Neuronal stem cell (in vitro differentiated cells): ENCODE results near the gene TFAP2C.

Experiments used
- DNase-seq: peaks from one replicate; pipeline ENCODE4 v3.0.0-alpha.2; 2013; ENCODE audit warnings: low spot score
- H2AFZ ChIP-seq: one replicate; pipeline ENCODE4 v1.6.1; 2013; ENCODE audit warnings: mild to moderate bottlenecking, low read length, inconsistent platforms
- H2AK5ac ChIP-seq: 2 replicates; pipeline ENCODE4 v1.6.1; 2013; ENCODE audit warnings: low read depth, mild to moderate bottlenecking, inconsistent platforms, low read length, moderate library complexity, mixed read lengths
- H2BK120ac ChIP-seq: 2 replicates; pipeline ENCODE4 v1.6.1; 2013; ENCODE audit warnings: low read depth, mild to moderate bottlenecking, inconsistent platforms, low read length, moderate library complexity, mixed read lengths
- H2BK12ac ChIP-seq: one replicate; pipeline ENCODE4 v1.6.1; 2013; ENCODE audit warnings: low read length, inconsistent platforms
- H2BK15ac ChIP-seq: 2 replicates; pipeline ENCODE4 v1.6.1; 2013; ENCODE audit warnings: mild to moderate bottlenecking, low read length, inconsistent platforms, mixed read lengths
- H2BK5ac ChIP-seq: one replicate; pipeline ENCODE4 v1.6.1; 2013; ENCODE audit warnings: inconsistent platforms, mild to moderate bottlenecking, low read length, moderate library complexity
- H3K14ac ChIP-seq: one replicate; pipeline ENCODE4 v1.6.1; 2013; ENCODE audit warnings: low read length, inconsistent platforms
- H3K18ac ChIP-seq: 2 replicates; pipeline ENCODE4 v1.6.1; 2013; ENCODE audit warnings: low read length, inconsistent platforms
- H3K23ac ChIP-seq: 2 replicates; pipeline ENCODE4 v1.6.1; 2013; ENCODE audit warnings: low read depth, mild to moderate bottlenecking, mixed read lengths, low read length, inconsistent platforms; ENCODE audit not compliant: poor library complexity
- H3K27ac ChIP-seq: replicated peaks from 3 replicates; pipeline ENCODE4 v1.5.1; 2013; ENCODE audit warnings: low read length, inconsistent platforms
- H3K27me3 ChIP-seq, 3 experiments: 2 replicates each; pipeline ENCODE4 v1.6.1; 2013; ENCODE audit warnings: low read length in 3 of 3, mild to moderate bottlenecking in 2 of 3, inconsistent platforms in 1 of 3, low read depth in 1 of 3, mixed read lengths in 1 of 3, moderate library complexity in 1 of 3; ENCODE audit not compliant: control insufficient read depth in 3 of 3, insufficient read depth in 3 of 3
- H3K36me3 ChIP-seq, 2 donors: replicated peaks in 1 of 2; 2 replicates each; pipeline ENCODE4 v1.6.1; 2013; ENCODE audit warnings: low read length in 2 of 2; ENCODE audit not compliant: control insufficient read depth in 2 of 2, insufficient read depth in 2 of 2
- H3K4ac ChIP-seq: 2 replicates; pipeline ENCODE4 v1.6.1; 2013; ENCODE audit warnings: inconsistent platforms, mild to moderate bottlenecking, low read length, moderate library complexity
- H3K4me1 ChIP-seq, 2 donors: 1 replicate in 1 of 2; 2 replicates in 1 of 2; pipeline ENCODE4 v1.6.1; 2013; ENCODE audit warnings: low read length in 2 of 2, low read depth in 1 of 2; ENCODE audit not compliant: control insufficient read depth in 2 of 2, insufficient read depth in 1 of 2
- H3K4me2 ChIP-seq: one replicate; pipeline ENCODE4 v1.6.1; 2013; ENCODE audit warnings: mild to moderate bottlenecking, low read length, inconsistent platforms; ENCODE audit not compliant: insufficient read depth, poor library complexity, severe bottlenecking
- H3K4me3 ChIP-seq, 2 donors: 2 replicates each; pipeline ENCODE4 v1.5.1; 2013; ENCODE audit warnings: low read length in 2 of 2, mild to moderate bottlenecking in 2 of 2, inconsistent platforms in 1 of 2, moderate library complexity in 1 of 2
- H3K79me1 ChIP-seq: one replicate; pipeline ENCODE4 v1.6.1; 2013; ENCODE audit warnings: low read depth, mild to moderate bottlenecking, inconsistent platforms, low read length, moderate library complexity
- H3K9ac ChIP-seq: one replicate; pipeline ENCODE4 v1.6.1; 2013; ENCODE audit warnings: mild to moderate bottlenecking, low read depth, low read length, inconsistent platforms; ENCODE audit not compliant: poor library complexity
- H3K9me3 ChIP-seq, 2 donors: replicated peaks in 1 of 2; 2 replicates each; pipeline versions ENCODE3 to v1.6.1; 2013; ENCODE audit warnings: low read length in 2 of 2, mild to moderate bottlenecking in 2 of 2, inconsistent platforms in 1 of 2, low read depth in 1 of 2, mixed read lengths in 1 of 2, moderate library complexity in 1 of 2; ENCODE audit not compliant: control insufficient read depth in 2 of 2, insufficient read depth in 1 of 2
- H4K8ac ChIP-seq: one replicate; pipeline ENCODE4 v1.6.1; 2013; ENCODE audit warnings: low read depth, mild to moderate bottlenecking, inconsistent platforms, low read length, moderate library complexity
- H4K91ac ChIP-seq: one replicate; pipeline ENCODE4 v1.6.1; 2013; ENCODE audit warnings: low read length, low read depth, mild to moderate bottlenecking, inconsistent platforms; ENCODE audit not compliant: poor library complexity
- WGBS, 2 donors: extraction: QIAGEN DNeasy Blood & Tissue Kit; methylation state at CpG; one replicate each; pipeline ENCODE4 v1.1.7; 2013; ENCODE audit warnings: missing lambda C conversion rate in 2 of 2, mixed read lengths in 1 of 2; ENCODE audit not compliant: insufficient read length in 2 of 2, insufficient replicate concordance in 1 of 2; ENCODE audit errors: extremely low coverage in 2 of 2; 5-methylcytosine and 5-hydroxymethylcytosine counted together

The TFAP2C gene

GRCh38 chr20:56634307-56634706, 5.2 kb downstream of the TFAP2C start:
- Histone ChIP-seq H3K9me3 (no peaks in the 10 kb centered on the region), H2BK5ac (no peak overlapping the region), H3K4me1 (peaks cover 0 to 12% of the 10 kb centered on the region in 2 donors), H2BK12ac (no peak overlapping the region), H3K4me3 (no peak overlapping the region), H3K79me1 (no peaks in the 10 kb centered on the region), H3K36me3 (no peaks in the 10 kb centered on the region), H2AK5ac (no peak overlapping the region), H3K4me2 (no peak overlapping the region), H4K91ac (no peak overlapping the region), H3K27me3 (peaks cover 25 to 96% (median 49%) of the 10 kb centered on the region in 3 experiments), H2AFZ (no peak overlapping the region), H3K14ac (no peak overlapping the region), H3K23ac (no peak overlapping the region), H2BK15ac (no peak overlapping the region), H3K4ac (no peak overlapping the region), H3K9ac (no peak overlapping the region), H4K8ac (no peak overlapping the region), H3K18ac (no peak overlapping the region), H2BK120ac (no peak overlapping the region), H3K27ac (no peak overlapping the region)
- no CpG with 5 or more reads among the region's 2 CpGs for WGBS, 2 donors
- no peak for DNase-seq

GRCh38 chr20:56634735-56635385, 5.8 kb downstream of the TFAP2C start:
- no CpG with 5 or more reads among the region's 13 CpGs for WGBS, 2 donors
- Histone ChIP-seq H3K4me2 (no peak overlapping the region), H4K91ac (no peak overlapping the region), H4K8ac (no peak overlapping the region), H2AK5ac (no peak overlapping the region), H2BK12ac (no peak overlapping the region), H3K27me3 (peaks cover 20 to 90% (median 44%) of the 10 kb centered on the region in 3 experiments), H3K4me1 (peaks cover 0 to 6% of the 10 kb centered on the region in 2 donors), H3K4ac (no peak overlapping the region), H3K9me3 (no peaks in the 10 kb centered on the region), H3K23ac (no peak overlapping the region), H2BK120ac (no peak overlapping the region), H3K36me3 (no peaks in the 10 kb centered on the region), H3K4me3 (no peak overlapping the region), H3K27ac (no peak overlapping the region), H3K9ac (no peak overlapping the region), H3K79me1 (no peaks in the 10 kb centered on the region), H3K18ac (peak overlapping the region; percentile 58), H2AFZ (no peak overlapping the region), H3K14ac (no peak overlapping the region), H2BK15ac (no peak overlapping the region), H2BK5ac (no peak overlapping the region)
- no peak for DNase-seq

GRCh38 chr20:56636716-56637115, 7.6 kb downstream of the TFAP2C start:
- no peak overlapping the region for H3K27ac ChIP-seq
- no peak overlapping the region for H3K18ac ChIP-seq
- no peak overlapping the region for H2AFZ ChIP-seq
- no peaks in the 10 kb centered on the region for H3K9me3 ChIP-seq
- H3K36me3 ChIP-seq: no peaks in the 10 kb centered on the region
- H3K23ac ChIP-seq: no peak overlapping the region
- H3K4me1 ChIP-seq: peaks cover 0 to 2% of the 10 kb centered on the region in 2 donors
- H2BK12ac ChIP-seq: no peak overlapping the region
- peaks cover 7 to 72% (median 26%) of the 10 kb centered on the region in 3 experiments for H3K27me3 ChIP-seq
- H3K79me1 ChIP-seq: no peaks in the 10 kb centered on the region
- H3K9ac ChIP-seq: no peak overlapping the region
- no peak overlapping the region for H2BK15ac ChIP-seq
- H2AK5ac ChIP-seq: no peak overlapping the region
- no peak overlapping the region for H4K8ac ChIP-seq
- H2BK5ac ChIP-seq: no peak overlapping the region
- no peak overlapping the region for H3K4me3 ChIP-seq
- no peak overlapping the region for H3K4ac ChIP-seq
- no CpG with 5 or more reads among the region's 3 CpGs for WGBS, 2 donors
- no peak overlapping the region for H3K4me2 ChIP-seq
- H2BK120ac ChIP-seq: no peak overlapping the region
- H3K14ac ChIP-seq: no peak overlapping the region
- H4K91ac ChIP-seq: no peak overlapping the region
- no peak for DNase-seq

- H2AFZ ChIP-seq: no peak overlapping the region
- H2BK12ac ChIP-seq: no peak overlapping the region
- DNase-seq: no peak
- no peak overlapping the region for H4K8ac ChIP-seq
- no peak overlapping the region for H2BK5ac ChIP-seq
- H3K4me3 ChIP-seq: no peak overlapping the region
- peaks cover 6 to 63% (median 19%) of the 10 kb centered on the region in 3 experiments for H3K27me3 ChIP-seq
- H3K4me2 ChIP-seq: no peak overlapping the region
- no peak overlapping the region for H4K91ac ChIP-seq
- no peak overlapping the region for H2BK15ac ChIP-seq
- no peaks in the 10 kb centered on the region for H3K79me1 ChIP-seq
- no peak overlapping the region for H3K23ac ChIP-seq
- WGBS, 2 donors: no CpG with 5 or more reads among the region's 10 CpGs
- H3K4me1 ChIP-seq: peaks cover 0 to 2% of the 10 kb centered on the region in 2 donors
- H3K4ac ChIP-seq: no peak overlapping the region
- no peak overlapping the region for H3K9ac ChIP-seq
- H3K36me3 ChIP-seq: no peaks in the 10 kb centered on the region
- no peak overlapping the region for H2BK120ac ChIP-seq
- H3K27ac ChIP-seq: no peak overlapping the region
- no peak overlapping the region for H3K14ac ChIP-seq
- no peaks in the 10 kb centered on the region for H3K9me3 ChIP-seq
- H3K18ac ChIP-seq: no peak overlapping the region
- H2AK5ac ChIP-seq: no peak overlapping the region
Observed at GRCh38 chr20:56637576-56637975, 8.5 kb downstream of the TFAP2C start.
